Measurements from ENCODE around the gene CLASRP.

The CLASRP gene

GRCh38 chr19:45063851-45064801 is 25.3 kb downstream of the CLASRP start:
- DNase-seq = no peak

DNA sequence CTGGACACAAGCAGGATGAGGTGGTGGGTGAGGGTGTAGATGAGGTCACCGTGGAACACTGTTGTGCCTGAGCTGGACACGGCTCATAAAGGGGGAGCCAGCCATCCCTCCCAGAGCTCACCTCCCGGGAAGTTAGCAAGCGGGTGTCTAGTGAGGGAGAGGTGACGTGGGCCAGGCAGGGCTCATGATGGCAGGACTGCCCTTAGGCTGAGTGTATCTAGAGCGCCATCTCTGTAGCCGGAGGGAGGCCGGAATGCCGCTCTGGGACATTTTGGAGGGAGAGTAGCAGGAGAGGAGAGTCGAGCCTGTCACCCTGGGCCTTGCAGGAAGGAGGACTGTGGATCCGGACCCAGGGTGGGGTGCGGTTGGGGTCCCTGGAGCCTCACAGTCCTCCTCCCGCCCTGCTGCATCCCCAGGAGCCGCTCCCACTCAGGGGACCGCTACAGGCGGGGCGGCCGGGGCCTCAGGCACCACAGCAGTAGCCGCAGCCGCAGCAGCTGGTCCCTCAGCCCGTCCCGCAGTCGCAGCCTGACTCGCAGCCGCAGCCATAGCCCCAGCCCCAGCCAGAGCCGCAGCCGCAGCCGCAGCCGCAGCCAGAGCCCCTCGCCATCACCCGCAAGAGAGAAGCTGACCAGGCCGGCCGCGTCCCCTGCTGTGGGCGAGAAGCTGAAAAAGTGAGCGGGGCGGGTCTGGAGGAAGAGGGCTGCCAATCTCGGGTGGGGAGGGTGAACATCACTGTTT is 28.2 kb downstream of the CLASRP start:
- DNase-seq = no peak

DNA sequence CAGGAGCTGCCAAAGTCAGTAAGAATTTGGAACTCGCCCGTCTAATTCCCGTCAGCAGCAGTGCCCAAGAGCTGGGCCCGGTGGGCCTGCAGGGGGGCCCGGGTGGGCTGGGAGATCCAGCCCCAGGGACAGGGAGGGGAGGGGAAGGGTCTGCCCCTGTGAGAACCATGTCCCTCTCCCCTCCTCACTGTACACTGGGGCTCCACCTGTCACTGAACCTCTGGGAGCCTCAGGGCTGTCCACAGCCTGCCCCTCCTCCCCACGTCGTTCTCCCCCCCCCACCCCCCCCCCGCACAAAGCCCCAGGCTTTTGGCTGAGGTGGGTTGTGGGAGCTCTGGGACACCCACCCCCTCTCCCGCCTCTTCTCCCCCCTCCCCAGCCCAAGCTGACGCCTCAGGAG is 29.2 kb downstream of the CLASRP start:
- DNase-seq = no peak

- no peak for DNase-seq
These were observed 30.2 kb downstream of the CLASRP start for GRCh38 chr19:45069056-45069455.

GRCh38 chr19:45070214-45070613 is 31.4 kb downstream of the CLASRP start:
- DNase-seq = no peak

GRCh38 chr19:45070861-45071544 is 32.2 kb downstream of the CLASRP start:
- DNase-seq = no peak

DNA sequence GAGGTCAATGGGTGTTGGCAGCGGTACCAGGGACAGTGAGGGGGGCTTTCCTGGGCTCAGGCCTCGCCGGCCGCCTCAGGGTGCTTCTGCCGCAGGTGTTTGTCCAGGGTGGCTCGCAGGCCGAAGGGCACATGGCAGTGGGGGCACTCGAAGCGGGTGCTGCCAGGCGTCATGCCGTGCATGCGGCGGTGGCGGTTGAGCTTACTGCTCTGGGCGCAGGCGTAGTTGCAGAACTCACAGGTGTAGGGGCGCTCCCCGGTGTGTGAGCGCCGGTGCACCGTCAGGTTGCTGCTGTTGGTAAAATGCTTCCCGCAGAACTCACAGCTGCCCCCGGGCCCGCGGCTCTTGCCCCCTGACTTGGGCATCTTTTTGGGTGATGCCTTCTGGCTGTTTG is 32.7 kb downstream of the CLASRP start:
- DNase-seq = no peak

GRCh38 chr19:45071969-45072790 is 33.3 kb downstream of the CLASRP start:
- DNase-seq = no peak

- no peak for DNase-seq
These were observed 36.0 kb downstream of the CLASRP start for GRCh38 chr19:45074744-45075300.

DNA sequence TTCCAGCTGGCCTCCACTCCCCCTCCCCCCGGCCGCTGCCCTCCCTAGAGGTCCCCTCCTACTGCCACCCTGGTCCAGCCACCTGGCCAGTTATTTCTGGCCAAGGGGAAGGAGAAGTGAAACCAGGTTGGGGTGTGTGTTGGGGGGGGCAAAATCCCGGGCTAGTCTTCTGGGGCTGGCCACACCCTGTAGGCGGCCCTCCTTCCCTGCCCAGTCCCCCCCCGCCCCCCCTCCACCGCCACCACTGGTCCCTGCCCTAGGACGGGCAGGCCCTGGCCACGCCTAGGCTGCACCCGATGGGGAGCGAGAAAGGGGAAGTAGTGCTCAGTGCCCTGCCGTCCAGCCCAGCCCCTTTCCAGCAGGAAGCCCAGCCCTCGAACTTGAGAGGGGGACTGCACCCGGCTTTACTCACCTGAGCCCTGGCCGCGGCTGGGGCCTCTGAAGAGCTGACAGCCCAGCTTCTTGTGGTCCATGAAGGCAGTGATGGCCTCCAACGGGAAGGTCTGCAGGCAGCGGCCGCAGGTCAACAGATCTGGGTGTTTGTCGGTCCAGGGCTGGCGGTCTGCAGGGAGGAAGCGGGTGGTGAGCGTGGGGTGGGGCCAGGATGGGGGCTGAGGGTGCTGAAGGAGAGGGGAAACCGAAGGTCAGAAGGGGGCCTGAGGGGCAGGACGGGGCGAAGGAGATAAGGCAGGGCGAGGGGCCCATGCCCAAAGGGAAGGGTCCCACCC is 36.6 kb downstream of the CLASRP start:
- no peak for DNase-seq

DNA sequence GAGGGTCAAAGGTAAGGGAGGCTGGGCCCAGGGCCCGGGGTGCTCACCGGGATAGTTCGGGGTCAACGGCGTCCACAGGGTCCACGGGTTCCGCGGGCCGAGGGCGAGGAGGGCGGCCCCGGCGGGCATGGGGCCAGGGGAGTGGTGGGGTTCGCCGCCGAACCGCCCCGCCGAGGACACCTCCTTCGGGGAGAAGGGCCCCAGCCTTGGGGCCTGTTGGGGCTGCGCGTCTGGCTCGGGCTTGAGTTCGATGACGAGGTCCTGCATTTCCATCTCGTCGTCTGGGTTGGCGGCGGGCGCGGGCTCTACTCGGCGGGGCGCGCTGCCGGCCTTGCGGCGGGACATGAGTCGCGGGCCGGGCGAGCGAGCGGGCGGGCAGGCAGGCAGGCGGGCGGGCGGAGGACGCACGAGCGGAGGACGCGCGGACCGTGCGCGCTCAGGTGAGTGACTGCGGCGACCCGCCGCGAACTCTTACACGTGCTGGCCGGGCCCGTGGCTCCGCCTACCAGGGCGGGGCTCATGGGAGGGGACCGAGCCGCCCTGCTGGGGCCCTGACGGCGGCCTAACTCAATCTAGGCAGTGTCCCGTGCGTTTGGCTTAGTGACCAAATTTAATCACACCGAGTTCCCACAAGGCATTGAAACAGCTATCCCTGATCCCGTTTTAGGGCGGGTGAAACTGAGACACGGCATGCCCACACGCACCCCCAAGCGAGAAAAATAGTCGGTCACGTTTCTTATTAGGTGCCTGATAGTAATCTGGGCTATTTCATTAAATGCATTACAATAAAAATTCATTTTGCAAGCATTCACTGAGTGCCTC is 37.4 kb downstream of the CLASRP start, which contains the start of gene ZNF296:
Gene ZNF296, minus strand, starts transcription at position 450 of the 822 bp plus-strand sequence. Its CDS starts 105 bp downstream, at position 345.
- no peak for DNase-seq

- no peak for DNase-seq
These were observed 38.2 kb downstream of the CLASRP start for GRCh38 chr19:45076851-45077730.

DNA sequence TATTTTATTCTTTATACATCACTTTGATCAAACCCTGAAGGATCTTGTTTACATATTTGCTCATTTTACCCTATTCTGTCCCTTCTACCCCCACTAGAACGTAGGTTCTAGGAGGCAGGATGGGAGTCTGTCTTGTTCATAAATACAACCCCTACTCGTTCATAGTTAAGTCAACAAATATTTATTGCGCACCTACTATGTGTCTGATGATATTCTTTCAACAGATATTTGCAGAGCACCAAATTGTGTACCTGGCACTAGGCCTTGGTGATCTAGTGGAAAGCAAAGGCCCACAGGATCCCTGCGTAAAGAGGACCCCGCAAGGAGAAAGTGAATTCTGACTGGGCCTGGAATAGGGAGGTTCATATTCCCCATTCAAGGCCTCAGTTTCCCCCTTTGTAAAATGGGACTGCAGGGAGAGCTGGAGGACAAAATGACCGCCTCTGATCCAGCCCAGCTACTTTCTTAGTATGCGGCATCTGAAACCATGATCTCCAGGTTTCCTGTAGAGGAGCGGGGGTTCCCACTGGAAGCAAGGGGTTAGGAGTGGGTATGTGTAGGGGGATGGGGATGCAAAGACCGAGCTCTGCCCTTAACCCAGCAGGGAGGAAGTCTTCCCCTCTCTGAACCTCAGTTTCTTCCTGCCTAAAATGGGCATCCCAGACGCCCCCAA is 39.7 kb downstream of the CLASRP start:
- no peak for DNase-seq

DNA sequence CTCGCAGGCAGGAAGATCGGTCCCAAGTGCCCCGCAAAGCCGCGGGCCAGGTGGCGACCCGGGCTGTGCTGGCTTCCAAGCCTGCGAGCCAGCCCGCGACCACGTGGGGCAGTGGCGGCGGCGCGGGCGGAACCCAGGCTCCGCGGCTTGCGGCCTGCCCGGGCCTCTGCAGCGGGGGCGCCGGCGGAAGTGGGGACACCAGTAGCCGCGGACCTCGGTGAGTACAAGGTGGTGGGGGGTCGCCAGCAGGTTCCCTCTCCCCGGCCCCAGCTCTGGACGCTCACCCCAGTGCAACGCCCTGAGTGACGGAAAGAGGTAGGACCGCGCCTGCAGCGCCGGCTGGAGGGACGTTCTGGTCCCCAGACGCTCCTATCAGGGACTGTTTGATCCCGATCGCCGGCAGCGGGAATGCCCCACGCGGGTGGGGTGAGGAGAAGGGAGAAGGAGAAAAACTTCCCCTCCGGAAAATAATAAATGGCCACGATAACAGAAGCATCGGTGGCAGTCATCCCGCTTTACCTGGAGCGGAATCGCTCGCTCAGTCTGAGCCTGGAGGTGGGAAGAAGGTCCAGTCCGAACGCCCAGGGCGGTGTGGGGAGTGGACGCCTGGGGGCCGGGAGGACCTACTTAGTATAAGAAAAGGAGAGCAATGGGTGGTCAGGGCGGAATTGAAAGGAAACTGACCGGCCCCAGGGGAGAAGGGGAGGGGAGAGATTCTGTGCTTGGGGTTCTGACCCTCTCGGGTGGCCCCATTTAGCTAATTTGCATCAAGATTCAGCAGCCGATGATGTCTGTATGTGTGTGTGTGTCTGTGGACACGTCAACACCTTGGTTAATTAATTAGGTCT is 40.4 kb downstream of the CLASRP start, which contains the start of gene GEMIN7:
Gene GEMIN7, plus strand, starts transcription at position 198 of the 848 bp plus-strand sequence. CDS start 10,855 bp downstream, outside the sequence.
- DNase-seq = no peak

- DNase-seq = no peak
These were observed 41.1 kb downstream of the CLASRP start for GRCh38 chr19:45079911-45080370.

DNA sequence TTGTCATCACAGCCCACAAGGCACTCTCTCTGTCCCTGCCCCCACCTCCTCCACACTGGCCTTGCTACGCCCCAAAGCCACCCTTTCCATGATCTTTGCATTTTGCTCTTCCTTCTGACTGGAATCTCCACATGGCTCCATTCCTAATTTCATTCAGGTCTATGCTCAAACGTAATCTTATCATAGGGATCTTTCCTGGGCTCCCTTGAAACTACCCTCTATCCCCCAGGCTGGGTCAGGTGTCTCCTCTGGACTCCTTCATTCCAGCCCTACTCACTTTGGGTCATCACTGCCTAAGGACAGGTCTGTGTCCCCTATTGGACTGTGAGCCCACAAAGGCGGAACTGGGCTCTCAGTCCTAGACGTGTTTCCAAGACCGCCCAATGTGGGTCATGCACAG is 43.3 kb downstream of the CLASRP start:
- no peak for DNase-seq

DNA sequence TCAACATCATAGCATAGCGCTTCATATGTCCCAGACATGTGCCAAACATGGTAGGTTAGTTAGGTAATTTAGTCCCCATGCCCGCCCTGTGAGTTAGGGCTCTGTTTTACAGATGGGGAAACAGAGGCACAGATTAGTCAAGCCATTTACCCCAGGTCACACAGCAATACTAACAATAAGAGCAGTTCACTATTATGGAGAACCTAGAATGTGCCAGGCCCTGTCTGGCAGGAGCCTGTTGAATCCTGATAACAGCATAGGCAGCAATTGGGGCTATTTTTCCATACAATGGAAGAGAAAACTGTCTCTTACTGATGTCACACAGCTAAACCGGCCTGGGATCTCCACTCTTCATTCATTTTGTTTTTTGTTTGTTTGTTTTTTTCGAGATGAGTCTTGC is 47.6 kb downstream of the CLASRP start:
- DNase-seq = no peak

Data from cortex of kidney (tissue), 1 donor.